ENCODE measurements around the gene CHD9. TPM values are rescaled to one million over a fixed set of nuclear protein-coding genes. Genes with fewer than 3 reads are reported as not detected.

Gene CHD9
- total and polyA plus RNA-seq, 9 of the 15 experiments (the other 6 are each of a cell fraction or from before 2014, with no cell fraction given) = 29.0 to 69.3 (median 40.6) TPM

- BruUV-seq (replicated peaks) = no TSS peak
- Histone ChIP-seq H3K4me1 (replicated peaks in 1 of 2; ENCODE audit: control insufficient read depth in 2 of 2, insufficient read depth in 2 of 2, low read length in 2 of 2) (no peaks in the 10 kb centered on the region), H3K4me3 (no peak overlapping the region), H3K9ac (ENCODE audit: insufficient read depth in 1 of 2, low read depth in 2 of 2, low read length in 2 of 2) (no peak overlapping the region), H2AFZ (ENCODE audit: low read depth, low read length) (no peak overlapping the region), H3K27me3 (ENCODE audit: control insufficient read depth in 2 of 2, insufficient read depth in 2 of 2, low read length in 2 of 2) (no peaks in the 10 kb centered on the region), H4K20me1 (replicated peaks; ENCODE audit: control insufficient read depth, insufficient read depth, low read length) (no peaks in the 10 kb centered on the region), H3K79me2 (ENCODE audit: control insufficient read depth, insufficient read depth, low read length) (no peaks in the 10 kb centered on the region), H3K36me3 (ENCODE audit: control insufficient read depth, insufficient read depth, low read length) (peaks cover 90% of the 10 kb centered on the region), H3K9me1 (ENCODE audit: control insufficient read depth, insufficient read depth, low read length) (no peaks in the 10 kb centered on the region), H3K27ac (ENCODE audit: extremely low read depth, low read depth, low read length) (no peak overlapping the region), H3K9me3 (replicated peaks; ENCODE audit: control insufficient read depth, insufficient read depth, low read depth, low read length) (no peaks in the 10 kb centered on the region), H3K4me2 (ENCODE audit: insufficient read depth, low read length) (no peak overlapping the region)
- DNase-seq (ENCODE audit: extremely low read depth in 1 of 4, low spot score in 3 of 4) (no peak), ATAC-seq (no peak), FAIRE-seq (no peak)
- intact Hi-C loops (cut with micrococcal nuclease) = no loop called here
- ChIA-PET POLR2A (interaction anchor here (0.6 to 1.1 kb wide), 2 partner anchors 9 to 11 kb away, joined by 3 to 5 read pairs; no protein-coding TSS in a partner anchor), CTCF (ENCODE audit: low intra/inter-chr PET ratio) (no interaction called here)
- in situ Hi-C loops (cut with MboI) = no loop called here
- 100% methylated on average over 3 of the region's 3 CpGs for whole genome bisulfite sequencing (ENCODE audit: insufficient coverage, low coverage, missing lambda C conversion rate)
- TF ChIP-seq RFX7 (CRISPR knock-in tag; IDR thresholded peaks at IDR 0.05) (no peak), SRSF1 (IDR thresholded peaks at IDR 0.05; ENCODE audit: low read depth, low read length) (no peak), GATAD2B (IDR thresholded peaks at IDR 0.05; ENCODE audit: borderline replicate concordance) (no peak), EGR1 (conservative IDR thresholded peaks at IDR 0.05) (no peak), MEIS2 (IDR thresholded peaks at IDR 0.05; ENCODE audit: partially characterized antibody) (no peak), MCM7 (IDR thresholded peaks at IDR 0.05) (no peak), BCLAF1 (IDR thresholded peaks at IDR 0.05; ENCODE audit: borderline replicate concordance in 1 of 2, control insufficient read depth in 1 of 2, low read depth in 2 of 2, low read length in 1 of 2) (no peak), CEBPG (CRISPR knock-in tag; IDR thresholded peaks at IDR 0.05) (no peak), CEBPG (tag; conservative IDR thresholded peaks at IDR 0.05 in 1 of 2, IDR thresholded peaks at IDR 0.05 in 1 of 2) (peak; percentile 37 to 45)
Observed at GRCh38 chr16:53258809-53259208, 204.0 kb downstream of the CHD9 start.
